Breast epithelium (tissue), 3 donors: ENCODE results near the gene CTXN1.

Experiments used
- CTCF ChIP-seq, 3 donors: fragments of 450-650 bp; IDR thresholded peaks; one replicate each; pipeline ENCODE4 v1.5.1; 2016 to 2017; ENCODE audit warnings: antibody characterized with exemption in 3 of 3, mild to moderate bottlenecking in 3 of 3, moderate library complexity in 3 of 3
- POLR2A ChIP-seq: fragments of 450-650 bp; IDR thresholded peaks from one replicate; pipeline ENCODE4 v1.6.1; 2016; ENCODE audit warnings: antibody characterized with exemption, mild to moderate bottlenecking, moderate library complexity
- POLR2AphosphoS5 ChIP-seq, 3 donors: sonication (generic); formaldehyde crosslinking; IDR thresholded peaks; one replicate each; pipeline ENCODE4 v1.6.1; 2017; ENCODE audit warnings: antibody characterized with exemption in 3 of 3

- peak; percentile 74 to 95 (median 90) for TF ChIP-seq CTCF (IDR thresholded peaks at IDR 0.05)
- no peak for TF ChIP-seq POLR2A
- TF ChIP-seq POLR2AphosphoS5 (IDR thresholded peaks at IDR 0.05) = no peak
Measured at GRCh38 chr19:7944177-7944761, 18.3 kb upstream of the CTXN1 start.
